Stimulated activated CD4-positive, alpha-beta T cell treated with anti-CD3 and anti-CD28 coated beads, Interleukin-2, amount 100 ng/mL, for 48 hours (primary cell): ENCODE results near the gene P2RY6.

Experiments used
- DNase-seq, 2 donors: peaks; one replicate each; pipeline ENCODE4 v3.0.0-alpha.2; 2020

The P2RY6 gene

DNA sequence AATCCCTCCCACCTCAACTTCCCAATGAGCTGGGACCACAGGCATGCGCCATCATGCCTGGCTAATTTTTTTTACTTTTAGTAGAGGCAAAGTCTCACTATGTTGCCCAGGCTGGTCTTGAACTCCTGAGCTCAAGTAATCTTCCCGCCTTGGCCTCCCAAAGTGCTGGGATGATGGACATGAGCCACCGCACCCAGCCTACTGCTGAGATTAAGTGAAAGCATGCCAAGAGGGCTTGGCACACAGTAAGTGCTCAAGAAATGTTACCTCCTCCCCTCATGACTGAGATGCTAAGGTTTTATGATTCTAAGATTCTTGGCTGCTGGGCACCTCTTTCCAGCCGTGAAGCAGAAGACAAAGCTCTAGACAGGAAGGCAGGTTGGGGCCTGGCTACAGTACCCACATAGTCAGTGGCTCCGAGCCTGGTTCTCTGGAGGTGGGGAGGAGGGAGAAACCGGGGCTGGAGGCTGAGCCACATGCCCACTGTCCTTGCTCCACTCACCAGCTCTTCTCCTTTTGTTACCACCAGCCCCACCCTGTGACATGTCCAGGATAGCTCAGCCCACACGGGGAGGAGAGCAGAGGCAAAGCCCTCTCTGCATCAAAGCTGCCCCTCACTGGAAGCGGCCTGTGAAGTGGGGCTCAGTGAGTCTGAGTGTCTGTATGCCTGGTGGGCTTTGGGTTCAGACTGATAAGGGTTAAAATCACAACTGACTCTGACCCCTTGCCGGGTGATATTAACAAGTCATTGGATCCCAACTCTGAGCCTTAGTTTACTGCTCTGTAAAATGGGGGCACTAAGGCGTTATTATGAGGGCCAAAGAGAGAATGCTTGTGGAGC is 48.8 kb downstream of the P2RY6 start:
- no peak for DNase-seq

DNA sequence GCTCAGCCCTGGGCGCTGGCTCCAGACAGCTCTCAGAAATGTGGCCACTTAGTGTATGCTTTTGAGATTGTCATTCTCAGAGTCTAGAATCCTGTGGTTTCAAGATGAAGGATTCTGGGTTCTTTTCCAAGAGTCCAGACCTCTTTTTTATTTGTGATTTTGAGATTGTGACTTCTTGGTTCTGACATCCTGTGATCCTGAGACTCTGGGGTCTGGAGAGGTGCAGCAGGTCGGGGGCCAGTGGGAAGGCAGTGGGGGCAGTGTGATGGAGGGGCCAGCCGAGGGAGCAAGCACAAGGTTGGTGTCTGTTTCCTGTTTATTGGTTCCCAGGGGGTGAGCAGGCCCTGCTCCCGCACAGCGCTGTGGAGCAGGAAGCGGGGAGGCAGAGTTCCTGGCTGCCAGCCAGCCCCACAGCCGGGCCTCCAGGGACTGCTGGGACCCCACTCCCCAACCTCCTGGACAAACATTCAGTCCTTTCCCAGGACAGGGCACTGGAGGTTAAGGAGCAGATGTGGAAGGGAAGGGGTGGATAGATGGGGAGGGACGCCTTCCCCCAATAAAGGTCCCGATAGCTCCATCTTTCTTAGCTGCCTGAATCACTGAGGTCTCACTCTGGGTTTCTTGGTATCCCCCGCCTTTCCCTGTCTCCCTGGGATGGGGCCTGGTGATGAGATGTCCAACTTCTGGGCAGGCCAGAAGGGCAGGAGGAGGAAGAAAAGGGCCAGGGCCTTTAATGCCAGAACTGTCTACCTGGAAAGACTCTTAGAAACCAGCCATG is 49.7 kb downstream of the P2RY6 start:
- DNase-seq, result no peak

DNA sequence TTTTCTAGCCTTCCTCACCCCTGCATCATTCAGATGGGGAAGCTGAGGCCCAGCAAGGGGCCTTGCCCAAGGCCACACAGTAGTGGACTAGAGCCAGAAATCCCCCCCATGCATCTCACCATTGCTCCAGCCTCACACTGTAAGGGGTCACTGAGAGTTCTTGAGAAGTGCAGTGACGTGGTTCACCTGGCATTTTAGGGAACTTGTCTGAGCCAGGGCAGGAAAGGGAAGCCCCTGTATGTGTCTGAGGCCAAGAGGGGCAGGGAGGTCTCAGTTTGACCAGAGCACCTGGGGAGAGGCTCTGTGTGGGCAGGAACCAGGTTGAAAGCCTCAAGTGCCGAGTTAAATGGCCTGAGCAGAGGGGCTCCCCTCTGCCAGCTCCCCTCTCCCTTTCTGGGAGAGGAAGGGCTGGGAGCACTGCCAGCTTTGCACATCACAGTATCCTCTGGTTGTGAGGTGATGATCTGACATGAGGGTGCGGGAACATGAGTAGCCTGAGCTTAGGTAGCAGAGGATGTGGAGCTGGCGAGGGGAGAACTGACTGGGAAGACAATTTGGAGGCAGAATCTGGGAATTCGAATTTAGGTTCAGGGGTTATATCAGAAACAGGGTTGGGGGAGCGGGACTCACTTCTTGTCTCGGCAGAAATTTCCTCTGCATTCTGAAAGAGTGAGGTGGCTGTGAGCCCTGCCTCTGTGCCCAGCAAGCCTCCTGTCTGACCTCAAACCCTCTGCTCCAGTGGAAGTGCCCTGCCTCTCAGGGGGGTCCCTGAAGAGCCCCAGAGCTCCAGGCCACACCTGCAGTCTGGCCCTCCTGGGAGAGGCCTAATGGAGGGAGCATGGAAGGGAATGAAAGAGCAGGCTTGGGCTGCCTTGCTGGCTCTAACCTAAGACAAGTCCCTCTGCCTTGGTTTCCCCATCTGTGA is 50.5 kb downstream of the P2RY6 start:
- DNase-seq, result no peak

DNA sequence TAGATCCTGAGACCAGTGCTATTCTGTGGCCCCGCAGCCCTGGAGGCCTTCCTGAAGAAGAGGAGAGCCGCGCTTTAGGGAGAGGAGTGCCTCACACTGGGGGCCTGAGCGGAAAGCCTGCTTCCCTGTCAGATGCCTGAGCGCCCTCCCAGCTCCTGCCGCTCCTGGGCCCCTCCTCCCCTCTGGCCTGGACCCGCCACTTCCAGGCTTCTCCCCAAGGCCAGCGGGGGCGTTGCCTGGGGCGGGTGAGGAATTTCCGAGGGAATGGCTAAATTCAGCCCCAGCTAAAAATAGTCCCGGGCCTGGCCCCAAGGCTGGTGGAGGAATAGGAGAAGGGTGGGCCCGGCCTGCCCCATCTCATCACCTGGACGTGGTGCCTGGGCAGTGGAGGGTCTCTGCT is 51.3 kb downstream of the P2RY6 start:
- no peak for DNase-seq

DNA sequence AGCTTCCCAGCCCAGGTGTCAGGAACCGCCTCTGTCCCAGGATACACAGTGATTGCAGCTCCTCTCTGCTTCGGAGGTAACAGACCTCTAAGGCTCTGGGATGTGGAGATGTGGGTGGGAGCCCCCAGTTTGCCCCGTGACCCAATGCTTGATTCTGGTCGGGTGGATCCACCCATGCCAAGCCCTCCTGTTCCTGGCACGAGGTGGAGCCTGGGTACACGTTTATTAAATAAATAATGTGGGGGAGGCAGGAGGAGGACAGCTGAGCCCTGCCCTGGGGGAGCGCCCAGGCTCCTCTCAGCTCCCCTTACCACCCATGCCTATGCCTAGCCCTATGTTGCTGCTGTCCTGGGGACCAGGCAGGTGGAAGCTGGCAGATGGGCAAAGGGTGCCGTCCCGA is 52.0 kb downstream of the P2RY6 start:
- DNase-seq, result no peak

DNA sequence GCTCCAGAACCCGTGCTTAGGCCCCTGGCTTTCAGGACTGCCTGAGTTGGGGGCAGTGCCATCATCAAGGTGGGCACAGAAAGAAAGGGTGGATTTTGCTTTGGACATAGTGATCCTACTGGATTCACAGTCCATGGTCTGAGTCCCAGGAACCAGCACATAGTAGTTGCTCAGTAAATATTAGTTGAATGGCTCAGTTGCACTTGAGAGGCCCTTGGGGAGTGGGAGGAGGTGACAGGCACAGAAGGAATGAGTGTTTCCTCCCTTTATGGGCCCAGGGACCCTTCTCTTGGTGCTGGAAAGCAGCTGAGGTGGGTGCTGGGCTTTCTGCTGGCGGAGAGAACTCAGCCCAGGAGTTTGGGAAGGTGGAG is 52.5 kb downstream of the P2RY6 start:
- no peak for DNase-seq

DNA sequence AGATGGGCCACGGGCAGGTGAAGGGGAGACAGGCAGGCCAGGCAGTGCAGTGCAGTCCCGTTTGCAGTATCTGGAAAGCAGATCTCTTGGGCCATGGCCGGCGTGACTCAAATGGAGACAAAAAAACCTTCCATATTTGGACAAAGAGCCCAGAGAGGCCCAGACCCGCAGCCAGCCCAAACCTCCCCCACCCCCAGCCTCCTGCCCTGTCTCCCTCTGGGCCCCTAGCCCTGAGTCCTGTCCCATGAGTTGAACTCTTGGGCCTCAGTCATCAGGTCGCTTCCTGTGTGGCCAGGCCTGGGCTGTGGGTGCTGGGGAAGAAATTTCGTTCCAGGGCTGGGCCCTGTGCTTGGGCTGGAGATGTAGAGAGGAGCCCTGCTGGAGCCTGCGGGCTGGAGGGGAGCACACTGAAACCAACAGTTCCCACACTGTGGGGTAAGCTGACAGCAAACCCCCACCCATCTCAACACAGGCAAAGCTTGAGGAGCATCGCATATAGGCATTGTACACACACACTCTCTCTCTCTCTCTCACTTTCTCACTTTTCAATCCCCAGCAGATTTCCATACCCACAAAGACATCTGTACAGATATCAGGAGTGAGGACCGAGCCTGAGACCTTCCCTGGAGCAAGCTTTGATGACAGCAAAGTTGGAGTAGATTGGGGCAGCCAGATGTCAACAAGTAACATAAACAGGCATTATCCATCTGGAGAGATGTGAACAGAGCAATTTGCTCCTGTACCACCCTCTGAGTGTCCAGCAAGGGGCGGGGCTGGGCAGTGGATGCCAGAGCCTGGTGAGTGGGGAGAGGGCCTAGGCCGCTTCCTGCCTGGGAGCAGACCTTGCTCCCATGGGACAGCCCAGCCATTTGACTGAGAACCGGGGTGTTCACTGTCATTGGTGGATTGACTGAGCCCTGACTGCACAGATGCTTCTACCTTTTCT is 53.2 kb downstream of the P2RY6 start:
- no peak for DNase-seq

DNA sequence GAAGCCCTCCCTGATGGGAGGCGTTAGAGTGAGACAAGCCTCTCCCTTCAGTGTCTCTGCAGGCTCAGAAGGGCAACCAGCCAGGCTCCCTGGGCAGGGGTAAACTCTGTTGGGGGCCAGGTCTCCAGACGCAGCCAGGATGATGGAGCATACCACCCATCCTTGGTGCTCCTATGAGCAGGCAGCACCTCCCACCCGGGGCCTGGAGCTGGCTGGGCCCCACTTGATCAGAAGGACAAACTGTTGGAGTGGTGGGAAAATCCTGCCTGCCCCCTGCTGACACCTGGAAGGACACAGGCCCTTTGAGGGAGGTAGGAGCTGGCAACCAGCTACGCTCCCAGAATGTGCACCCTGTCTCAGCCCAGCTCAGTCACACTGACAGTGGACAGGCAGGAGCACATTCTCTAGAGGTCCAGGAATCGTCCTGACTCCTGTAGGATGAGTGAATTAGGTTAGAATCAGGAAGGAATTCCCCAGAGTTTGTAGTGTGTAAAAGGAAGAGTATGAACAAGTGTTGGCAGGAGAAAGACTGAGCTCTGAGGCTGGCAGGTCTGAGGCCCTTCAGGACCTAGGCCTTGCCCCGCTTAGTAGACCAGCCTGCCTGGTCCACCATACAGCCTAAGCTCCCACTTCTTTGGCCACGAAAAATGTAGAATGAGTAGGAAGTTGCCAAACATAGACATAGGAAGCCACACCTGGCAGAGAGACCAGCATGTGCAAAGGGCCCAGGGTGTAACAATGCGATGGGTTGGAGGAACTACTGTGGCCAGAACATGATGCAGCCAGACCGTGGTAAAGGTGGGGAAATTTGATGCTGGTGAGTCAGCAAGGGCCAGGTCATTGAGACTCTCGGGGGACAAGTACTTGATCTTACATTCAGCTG is 55.0 kb downstream of the P2RY6 start:
- DNase-seq, result no peak

DNA sequence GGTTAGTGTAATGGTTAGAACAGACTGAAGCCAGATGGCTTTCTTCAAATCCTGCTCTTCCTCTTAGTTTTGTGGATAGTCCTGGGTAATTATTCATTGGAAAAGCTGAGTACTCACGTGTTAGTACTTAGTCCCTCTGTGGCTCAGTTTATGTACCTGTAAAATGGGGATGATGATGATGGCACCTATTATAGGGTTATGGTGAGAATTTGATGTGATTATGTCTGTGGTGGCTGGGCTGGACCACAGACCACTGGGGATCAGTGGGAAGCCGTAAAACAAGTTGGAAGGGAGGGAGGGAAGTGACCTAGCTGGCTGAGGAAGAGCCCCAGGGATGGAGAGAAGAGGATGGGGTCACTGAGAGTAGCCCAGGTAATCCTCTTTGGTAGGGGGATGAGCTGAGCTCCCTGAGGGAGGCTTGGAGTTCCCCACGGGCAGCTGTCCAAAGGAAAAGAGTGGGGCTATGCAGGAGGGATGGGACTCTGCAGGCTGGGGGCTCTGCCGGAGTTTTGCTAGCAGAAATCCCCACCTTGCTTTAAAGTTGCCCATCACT is 55.8 kb downstream of the P2RY6 start:
- no peak for DNase-seq

DNA sequence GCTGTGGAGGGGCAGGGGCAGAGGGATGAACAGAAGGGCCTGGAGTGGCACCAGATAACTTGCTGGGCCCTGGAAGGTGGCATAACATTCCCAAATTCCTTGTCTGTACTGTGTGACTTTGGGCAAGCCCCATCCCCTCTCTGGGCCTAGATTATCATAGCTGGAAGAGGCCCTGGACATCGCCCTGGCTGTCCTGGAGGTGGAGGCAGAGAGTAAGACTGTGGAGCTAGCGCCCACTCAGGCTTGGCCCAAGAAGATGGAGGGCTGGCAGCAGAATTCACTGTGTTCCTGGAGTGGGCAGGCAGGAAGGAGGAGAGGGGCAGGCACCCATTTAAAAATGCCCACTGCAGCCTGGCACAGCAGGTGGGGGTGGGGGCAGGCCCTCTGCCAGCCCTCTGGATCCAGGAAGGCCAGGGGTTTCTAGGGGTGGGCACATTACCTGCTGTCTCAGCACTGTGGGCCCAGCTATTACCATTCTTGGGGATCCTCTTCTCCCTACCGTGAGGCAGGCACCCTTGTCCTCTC is 58.5 kb downstream of the P2RY6 start:
- DNase-seq, result no peak

DNA sequence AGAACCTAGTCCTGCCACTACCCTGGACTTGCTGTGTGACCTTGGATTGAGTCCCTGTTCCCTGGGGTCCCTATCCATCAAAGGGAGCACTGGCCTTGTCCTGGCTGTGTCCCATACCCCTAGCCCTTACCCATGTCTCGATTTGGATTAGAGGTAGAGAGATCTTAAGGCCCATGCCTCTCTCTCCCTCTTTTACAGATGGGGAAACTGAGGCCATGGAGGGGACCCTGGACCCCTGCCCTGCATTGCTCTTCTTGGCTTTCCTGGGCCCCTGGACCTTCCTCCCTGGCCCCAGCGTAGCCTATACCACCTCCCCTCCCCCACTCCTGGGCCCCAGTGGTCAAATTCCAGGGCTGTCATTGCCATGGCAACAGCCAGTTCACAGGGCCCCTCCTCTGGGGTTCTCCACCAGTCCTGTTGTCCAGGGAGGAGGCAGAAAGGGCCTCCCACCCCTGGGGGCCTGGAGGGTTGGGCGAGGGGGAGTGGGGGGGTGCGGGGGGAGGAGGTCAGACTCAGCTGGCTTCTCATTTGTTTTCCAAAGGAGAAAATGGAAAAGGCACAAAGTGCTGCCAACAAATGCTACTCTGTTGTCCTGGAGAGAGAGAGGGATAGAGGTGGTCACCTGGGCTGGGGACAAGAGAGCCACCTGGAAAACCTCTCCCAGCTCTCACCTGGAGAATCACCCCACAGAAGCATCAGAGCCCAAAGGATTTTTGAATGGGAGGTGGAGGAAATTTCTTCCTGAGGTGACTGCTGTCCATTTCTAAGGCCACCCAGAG is 59.2 kb downstream of the P2RY6 start:
- no peak for DNase-seq

DNA sequence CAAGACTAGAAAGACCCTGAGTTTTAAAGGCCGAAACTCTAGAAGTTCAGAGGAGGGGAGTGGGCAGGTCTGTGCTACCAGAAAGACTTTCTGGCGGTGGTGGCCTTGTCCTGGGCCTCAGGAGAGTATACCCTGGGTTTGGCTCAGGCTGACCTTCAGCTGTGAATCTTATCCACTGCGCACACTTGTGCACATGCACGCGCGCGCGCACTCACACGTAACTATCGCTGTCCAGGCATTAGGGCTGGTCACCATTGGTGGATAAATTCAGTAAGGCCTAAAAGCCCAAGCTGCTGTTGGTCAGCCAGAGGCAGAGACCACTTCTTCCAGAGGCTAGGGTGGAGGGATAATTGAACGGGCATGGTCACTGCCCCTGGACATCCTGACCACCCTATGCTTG is 61.0 kb downstream of the P2RY6 start:
- DNase-seq, result no peak

DNA sequence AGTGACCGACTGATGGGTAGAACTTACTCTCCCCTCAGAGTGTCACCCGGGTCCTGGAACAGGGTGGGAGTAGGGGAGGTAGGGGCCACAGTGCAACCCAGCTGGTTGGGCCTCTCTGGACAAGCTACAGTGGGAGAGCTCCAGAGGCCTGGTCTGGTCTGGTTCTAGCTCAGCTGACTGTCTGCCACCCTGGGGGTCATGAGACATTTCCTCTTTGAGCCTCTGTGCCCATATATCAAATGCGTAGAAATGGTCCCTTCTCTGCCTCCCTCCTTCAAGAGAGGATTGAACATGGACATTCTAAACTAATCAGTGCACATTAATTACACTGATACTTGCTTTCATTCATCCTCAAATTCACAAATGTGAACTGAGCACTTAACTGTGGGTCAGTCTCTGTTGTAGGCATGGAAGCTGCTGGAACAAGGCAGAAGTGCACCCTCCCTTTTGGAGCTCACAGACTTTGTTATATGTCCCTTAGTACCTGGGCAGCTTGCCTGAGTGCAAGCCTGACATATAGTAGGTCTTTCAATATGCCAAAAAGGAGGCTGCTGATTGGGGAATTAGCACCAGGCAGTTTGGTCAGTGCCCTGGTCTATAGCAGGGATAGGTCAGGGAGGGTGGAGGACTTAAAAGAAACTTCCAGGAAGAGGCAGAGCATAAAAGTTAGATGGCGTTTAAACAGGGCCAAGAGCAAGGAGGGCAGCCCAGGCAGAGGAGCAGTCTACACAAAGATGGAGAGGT is 61.7 kb downstream of the P2RY6 start:
- no peak for DNase-seq

DNA sequence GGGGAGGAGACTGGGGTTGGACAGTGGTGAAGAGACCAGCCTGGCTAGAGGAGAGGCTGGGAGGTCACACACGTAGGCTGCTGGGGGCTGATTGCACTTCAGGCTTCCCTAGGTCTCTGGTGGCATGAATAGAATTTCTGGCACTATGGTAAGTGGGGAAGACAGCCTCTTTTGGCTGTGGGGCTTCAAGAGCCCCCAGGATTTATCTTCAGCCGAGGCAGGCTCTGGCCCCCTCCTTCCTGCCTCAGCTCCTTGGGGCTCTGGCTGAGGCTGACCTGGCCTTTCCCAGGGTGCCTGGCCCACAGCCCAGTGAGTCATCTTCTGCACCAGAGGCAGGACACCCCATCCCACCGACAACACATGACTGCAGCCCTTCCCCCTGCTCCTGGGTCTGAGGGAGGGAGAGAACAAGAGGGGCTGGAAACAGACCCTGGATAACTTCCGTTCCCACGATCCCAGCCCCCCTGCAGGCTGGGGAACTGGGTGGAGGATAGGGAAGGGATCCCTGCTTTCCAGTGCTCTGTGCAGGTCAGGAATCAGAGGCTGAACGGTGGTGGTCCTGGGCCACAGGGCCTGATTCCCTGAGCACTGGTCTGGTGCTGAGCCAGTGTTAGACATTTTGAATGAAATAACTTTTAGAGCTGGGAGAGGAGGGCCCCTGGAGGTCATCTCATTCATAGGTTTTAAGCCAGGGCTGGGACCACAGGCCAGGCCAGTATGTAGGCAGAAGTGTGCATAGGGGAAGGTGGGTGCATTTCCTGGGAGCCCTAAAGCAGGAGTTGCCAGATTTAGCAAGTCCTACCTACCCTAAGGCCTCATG is 62.5 kb downstream of the P2RY6 start:
- no peak for DNase-seq

DNA sequence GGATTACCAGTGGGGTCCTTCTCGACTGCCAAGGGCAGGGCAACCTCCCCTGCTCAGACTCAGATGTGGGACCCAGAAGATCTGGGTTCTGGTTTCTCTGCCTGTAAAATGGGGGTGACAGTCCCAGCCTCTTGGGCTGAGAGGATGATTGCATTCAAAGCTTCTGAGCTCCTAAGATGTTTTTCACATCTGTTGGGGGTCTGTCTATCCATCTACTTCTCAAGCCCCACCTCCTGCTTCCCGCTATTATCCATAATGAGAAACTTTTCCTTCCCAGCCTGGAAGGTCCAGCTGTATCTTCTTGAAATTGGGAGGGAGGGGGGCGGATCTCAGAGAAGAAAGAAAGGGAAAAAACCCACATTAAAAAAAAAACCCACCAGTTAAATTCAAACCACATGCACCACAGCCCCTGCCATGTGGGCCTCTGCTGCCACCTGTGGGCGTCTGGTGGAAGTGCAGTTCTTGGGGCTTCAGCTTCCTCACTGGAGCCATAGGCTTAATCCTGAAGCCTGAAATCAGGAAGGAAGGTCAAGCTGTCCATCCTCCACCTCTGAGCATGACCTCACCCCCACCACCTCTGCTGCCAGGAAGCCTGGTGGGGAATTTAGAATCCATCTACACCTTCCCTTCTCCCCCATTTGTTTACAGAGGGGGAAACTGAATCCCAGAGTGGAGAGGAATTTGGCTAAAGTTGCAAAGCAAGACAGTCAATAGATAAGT is 63.2 kb downstream of the P2RY6 start:
- peak; percentile 81 to 82 for DNase-seq

DNA sequence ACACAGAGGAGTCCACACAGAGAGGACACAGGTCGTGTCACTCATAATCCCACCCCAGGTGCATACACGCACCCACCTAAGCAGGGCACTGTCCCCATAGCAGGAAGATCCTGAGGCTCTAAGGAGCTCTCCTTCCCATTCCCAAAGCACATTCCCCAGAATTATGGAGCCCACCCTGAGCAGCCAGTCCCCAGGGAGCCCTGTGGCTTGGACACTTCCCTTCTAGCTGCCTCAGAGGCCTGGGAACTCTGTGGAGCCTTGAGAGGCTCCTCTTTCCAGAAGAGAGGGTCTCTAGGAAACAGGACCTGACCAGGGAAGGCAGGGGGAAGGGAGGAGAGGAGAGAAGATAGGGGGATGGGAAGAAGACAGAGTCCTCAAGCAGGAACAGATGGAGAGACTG is 65.7 kb downstream of the P2RY6 start:
- no peak for DNase-seq

DNA sequence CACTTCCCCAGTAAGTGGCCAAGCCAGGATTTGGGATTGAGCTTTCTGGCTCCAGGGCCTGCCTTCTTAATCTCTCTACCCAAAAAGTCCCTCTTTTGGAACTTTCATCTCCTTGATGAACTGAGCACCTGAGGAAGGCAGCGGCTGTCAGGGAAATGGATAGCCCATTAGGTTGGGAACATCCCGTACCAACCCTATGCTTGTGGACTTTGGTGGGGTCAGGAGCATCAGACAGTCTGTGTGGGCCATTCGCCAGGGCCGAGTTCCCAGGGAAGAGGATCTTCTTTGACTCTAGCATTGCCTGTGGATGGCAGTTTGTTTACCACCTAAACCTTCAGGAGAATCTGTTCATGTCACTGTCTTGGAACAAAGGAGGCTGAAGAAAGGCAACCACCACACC is 66.1 kb downstream of the P2RY6 start:
- no peak for DNase-seq
